DMS53 treated with DMSO at 0.1 percent for 48 hours (cell line): ENCODE measurements around the gene C19orf25.

Experiments used
- DNase-seq: peaks from one replicate; lab custom pipeline; 2025; ENCODE audit not compliant: unreplicated experiment; lab: John Stamatoyannopoulos, UW

Gene C19orf25

GRCh38 chr19:1466461-1467214 lies 12.4 kb downstream of the C19orf25 start:
- DNase-seq, result no peak

- DNase-seq, result no peak
Observed at GRCh38 chr19:1466018-1466460, 13.0 kb downstream of the C19orf25 start.

GRCh38 chr19:1465191-1466016 lies 13.6 kb downstream of the C19orf25 start:
- DNase-seq, result peak; percentile 46

GRCh38 chr19:1461862-1462261 lies 17.2 kb downstream of the C19orf25 start:
- no peak for DNase-seq

- DNase-seq, result no peak
Observed at GRCh38 chr19:1460033-1460995, 18.7 kb downstream of the C19orf25 start.

- DNase-seq, result no peak
Observed at GRCh38 chr19:1459479-1459878, 19.5 kb downstream of the C19orf25 start.

GRCh38 chr19:1457892-1458291 lies 21.1 kb downstream of the C19orf25 start:
- no peak for DNase-seq

GRCh38 chr19:1457031-1457739 lies 21.8 kb downstream of the C19orf25 start:
- no peak for DNase-seq

GRCh38 chr19:1456121-1456900 lies 22.7 kb downstream of the C19orf25 start:
- no peak for DNase-seq

- DNase-seq, result no peak
Observed at GRCh38 chr19:1455336-1456120, 23.5 kb downstream of the C19orf25 start.

GRCh38 chr19:1455002-1455335 lies 24.0 kb downstream of the C19orf25 start:
- peak; percentile 48 for DNase-seq

- no peak for DNase-seq
Observed at GRCh38 chr19:1453525-1454364, 25.3 kb downstream of the C19orf25 start.

- no peak for DNase-seq
Observed at GRCh38 chr19:1452802-1453524, 26.1 kb downstream of the C19orf25 start.

- no peak for DNase-seq
Observed at GRCh38 chr19:1451916-1452801, 26.9 kb downstream of the C19orf25 start.

- DNase-seq, result no peak
Observed at GRCh38 chr19:1450735-1451731, 28.0 kb downstream of the C19orf25 start.
